Measurements from ENCODE around the gene PRG2.

Gene PRG2

DNA sequence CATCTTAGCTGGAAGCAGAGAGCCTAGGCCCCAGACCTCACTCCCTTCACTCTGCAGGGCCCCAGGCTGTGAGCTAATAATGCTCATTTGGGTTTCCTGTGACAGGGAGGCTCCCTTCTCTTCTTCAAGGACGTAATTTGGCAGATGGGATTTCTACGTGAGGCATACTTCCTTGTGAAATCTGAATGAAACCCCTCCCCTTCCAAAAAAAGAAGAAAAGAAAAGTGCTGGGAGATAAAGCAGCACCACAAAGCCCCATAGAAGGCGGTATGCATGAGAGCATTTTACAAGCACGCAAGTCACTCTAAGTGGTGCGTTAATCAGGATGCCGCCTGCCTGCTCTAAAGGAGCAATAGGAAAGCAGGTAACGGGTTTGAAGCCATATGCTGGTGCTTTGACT, 46.6 kb downstream of the PRG2 start:
- TF ChIP-seq FOXP2 (optimal IDR thresholded peaks at IDR 0.05; ENCODE audit: borderline replicate concordance, extremely low read depth, extremely low read length, insufficient read depth) (no peak), SIN3A (IDR thresholded peaks at IDR 0.05; ENCODE audit: borderline replicate concordance, insufficient read depth, low read length) (no peak), POLR2AphosphoS5 (IDR thresholded peaks at IDR 0.05; ENCODE audit: low read depth, low read length) (no peak), TAF1 (IDR thresholded peaks at IDR 0.05; ENCODE audit: borderline replicate concordance, insufficient read depth, low read length) (no peak)
- TF ChIP-seq, protein P1, sequence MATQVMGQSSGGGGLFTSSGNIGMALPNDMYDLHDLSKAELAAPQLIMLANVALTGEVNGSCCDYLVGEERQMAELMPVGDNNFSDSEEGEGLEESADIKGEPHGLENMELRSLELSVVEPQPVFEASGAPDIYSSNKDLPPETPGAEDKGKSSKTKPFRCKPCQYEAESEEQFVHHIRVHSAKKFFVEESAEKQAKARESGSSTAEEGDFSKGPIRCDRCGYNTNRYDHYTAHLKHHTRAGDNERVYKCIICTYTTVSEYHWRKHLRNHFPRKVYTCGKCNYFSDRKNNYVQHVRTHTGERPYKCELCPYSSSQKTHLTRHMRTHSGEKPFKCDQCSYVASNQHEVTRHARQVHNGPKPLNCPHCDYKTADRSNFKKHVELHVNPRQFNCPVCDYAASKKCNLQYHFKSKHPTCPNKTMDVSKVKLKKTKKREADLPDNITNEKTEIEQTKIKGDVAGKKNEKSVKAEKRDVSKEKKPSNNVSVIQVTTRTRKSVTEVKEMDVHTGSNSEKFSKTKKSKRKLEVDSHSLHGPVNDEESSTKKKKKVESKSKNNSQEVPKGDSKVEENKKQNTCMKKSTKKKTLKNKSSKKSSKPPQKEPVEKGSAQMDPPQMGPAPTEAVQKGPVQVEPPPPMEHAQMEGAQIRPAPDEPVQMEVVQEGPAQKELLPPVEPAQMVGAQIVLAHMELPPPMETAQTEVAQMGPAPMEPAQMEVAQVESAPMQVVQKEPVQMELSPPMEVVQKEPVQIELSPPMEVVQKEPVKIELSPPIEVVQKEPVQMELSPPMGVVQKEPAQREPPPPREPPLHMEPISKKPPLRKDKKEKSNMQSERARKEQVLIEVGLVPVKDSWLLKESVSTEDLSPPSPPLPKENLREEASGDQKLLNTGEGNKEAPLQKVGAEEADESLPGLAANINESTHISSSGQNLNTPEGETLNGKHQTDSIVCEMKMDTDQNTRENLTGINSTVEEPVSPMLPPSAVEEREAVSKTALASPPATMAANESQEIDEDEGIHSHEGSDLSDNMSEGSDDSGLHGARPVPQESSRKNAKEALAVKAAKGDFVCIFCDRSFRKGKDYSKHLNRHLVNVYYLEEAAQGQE (IDR thresholded peaks at IDR 0.05; ENCODE audit: insufficient read depth in 1 of 2, low read depth in 2 of 2, low read length in 2 of 2): no peak

DNA sequence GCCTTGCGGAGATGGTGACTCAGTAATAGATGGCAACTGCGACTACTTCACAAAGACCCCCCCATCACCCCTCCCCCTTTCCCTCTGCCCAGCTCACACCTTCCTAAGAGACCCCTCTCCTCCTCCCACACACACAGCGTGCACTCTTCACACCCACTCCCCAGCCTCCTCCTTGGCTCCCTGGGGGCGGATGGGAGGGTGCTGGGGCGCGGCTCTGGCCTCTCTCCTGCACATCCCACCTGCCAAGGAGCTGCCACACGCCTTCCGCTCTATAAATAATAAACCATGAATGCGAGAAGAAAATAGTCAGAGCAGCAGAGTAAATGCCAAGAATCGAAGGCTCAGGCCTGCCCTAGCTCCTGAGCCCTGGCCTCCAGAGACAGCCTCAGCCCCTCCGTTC, 47.7 kb downstream of the PRG2 start:
- TF ChIP-seq SIN3A (IDR thresholded peaks at IDR 0.05; ENCODE audit: borderline replicate concordance, insufficient read depth, low read length): no peak
- TF ChIP-seq, protein P1 (IDR thresholded peaks at IDR 0.05; ENCODE audit: insufficient read depth in 1 of 2, low read depth in 2 of 2, low read length in 2 of 2): no peak
- TF ChIP-seq FOXP2 (optimal IDR thresholded peaks at IDR 0.05; ENCODE audit: borderline replicate concordance, extremely low read depth, extremely low read length, insufficient read depth): no peak
- no peak for TF ChIP-seq TAF1 (IDR thresholded peaks at IDR 0.05; ENCODE audit: borderline replicate concordance, insufficient read depth, low read length)
- TF ChIP-seq POLR2AphosphoS5 (IDR thresholded peaks at IDR 0.05; ENCODE audit: low read depth, low read length): no peak

DNA sequence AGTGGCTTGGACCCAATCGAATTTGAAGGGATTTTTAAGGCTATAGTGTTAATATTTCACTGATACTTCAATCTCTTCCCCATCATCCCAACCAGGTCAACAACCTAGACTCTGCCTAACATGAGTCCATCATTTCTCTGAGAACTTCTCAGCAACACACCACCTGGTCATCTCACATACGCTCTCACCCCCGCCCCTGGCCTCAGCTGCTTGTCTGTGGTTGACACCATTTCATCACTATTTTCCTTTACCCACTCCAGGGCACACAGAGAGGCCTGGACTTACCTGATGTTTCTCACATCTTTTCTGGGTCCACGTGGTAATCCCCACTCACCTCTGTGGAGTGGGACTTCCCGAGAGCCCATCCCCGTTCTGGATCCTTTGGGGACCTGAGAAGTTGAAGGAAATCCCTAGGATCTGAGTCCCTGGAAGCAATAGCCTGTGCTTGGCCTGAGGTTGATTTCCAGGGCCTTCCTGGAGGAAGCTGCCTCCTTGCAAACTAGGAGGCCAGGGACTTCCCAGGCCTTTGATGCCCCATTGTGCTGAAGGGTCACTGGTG, 49.1 kb downstream of the PRG2 start:
- TF ChIP-seq POLR2AphosphoS5 (IDR thresholded peaks at IDR 0.05; ENCODE audit: low read depth, low read length) (no peak), TAF1 (IDR thresholded peaks at IDR 0.05; ENCODE audit: borderline replicate concordance, insufficient read depth, low read length) (no peak), SIN3A (IDR thresholded peaks at IDR 0.05; ENCODE audit: borderline replicate concordance, insufficient read depth, low read length) (no peak), FOXP2 (optimal IDR thresholded peaks at IDR 0.05; ENCODE audit: borderline replicate concordance, extremely low read depth, extremely low read length, insufficient read depth) (no peak)
- TF ChIP-seq, protein P1 (IDR thresholded peaks at IDR 0.05; ENCODE audit: insufficient read depth in 1 of 2, low read depth in 2 of 2, low read length in 2 of 2): no peak

DNA sequence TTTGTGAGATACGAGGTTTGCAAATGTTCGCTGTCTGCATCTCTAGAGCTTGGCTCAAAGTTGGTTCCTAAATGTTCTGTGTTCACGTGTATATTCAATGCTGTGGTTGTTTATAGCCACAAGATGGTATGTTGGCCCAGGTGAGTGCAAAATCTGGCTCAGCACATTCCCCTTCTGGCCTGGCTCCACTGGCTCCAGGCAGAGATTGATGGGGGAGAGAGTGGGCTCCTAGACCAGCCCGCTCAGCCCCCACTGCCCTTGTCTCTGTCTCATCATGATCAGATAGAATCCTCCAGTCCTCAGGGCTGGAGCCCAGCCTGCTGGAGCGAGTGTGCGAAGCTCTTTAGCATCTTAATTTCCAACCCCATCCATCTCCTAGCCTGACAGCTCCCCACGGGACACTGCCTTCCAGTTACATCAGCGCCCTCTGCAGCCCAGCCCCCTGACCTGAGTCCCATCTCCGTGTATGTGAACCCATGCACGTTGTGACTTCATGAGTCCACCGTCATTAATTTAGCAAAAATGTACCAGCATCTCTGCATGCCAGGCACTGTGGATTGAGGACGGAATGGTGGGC, 50.3 kb downstream of the PRG2 start:
- no peak for TF ChIP-seq SIN3A (IDR thresholded peaks at IDR 0.05; ENCODE audit: borderline replicate concordance, insufficient read depth, low read length)
- TF ChIP-seq FOXP2 (optimal IDR thresholded peaks at IDR 0.05; ENCODE audit: borderline replicate concordance, extremely low read depth, extremely low read length, insufficient read depth): no peak
- TF ChIP-seq POLR2AphosphoS5 (IDR thresholded peaks at IDR 0.05; ENCODE audit: low read depth, low read length): no peak
- TF ChIP-seq TAF1 (IDR thresholded peaks at IDR 0.05; ENCODE audit: borderline replicate concordance, insufficient read depth, low read length): no peak
- TF ChIP-seq, protein P1 (IDR thresholded peaks at IDR 0.05; ENCODE audit: insufficient read depth in 1 of 2, low read depth in 2 of 2, low read length in 2 of 2): no peak
